Measurements from ENCODE around the gene STK4.

STK4 gene

GRCh38 chr20:45041464-45042337 is 75.4 kb downstream of the STK4 start:
- Histone ChIP-seq H3K79me1 (ENCODE audit: low read depth, low read length) (no peaks in the 10 kb centered on the region), H3K36me3 (replicated peaks in 1 of 2; ENCODE audit: control insufficient read depth in 2 of 2, insufficient read depth in 2 of 2, low read length in 2 of 2) (no peaks in the 10 kb centered on the region), H2BK5ac (ENCODE audit: low read length) (no peak overlapping the region), H3K18ac (ENCODE audit: low read length) (no peak overlapping the region), H3K4me1 (ENCODE audit: control insufficient read depth in 2 of 2, insufficient read depth in 1 of 2, low read depth in 1 of 2, low read length in 2 of 2) (no peaks in the 10 kb centered on the region), H4K91ac (ENCODE audit: low read depth, low read length, poor library complexity) (no peak overlapping the region), H3K4me3 (ENCODE audit: low read length in 2 of 2) (no peak overlapping the region), H3K27me3 (ENCODE audit: control insufficient read depth in 3 of 3, insufficient read depth in 3 of 3, low read depth in 1 of 3, low read length in 3 of 3) (no peaks in the 10 kb centered on the region), H2AFZ (ENCODE audit: low read length) (no peak overlapping the region), H2BK15ac (ENCODE audit: low read length) (no peak overlapping the region), H3K4ac (ENCODE audit: low read length) (no peak overlapping the region), H2BK12ac (ENCODE audit: low read length) (no peak overlapping the region), H3K27ac (replicated peaks; ENCODE audit: low read length) (no peak overlapping the region), H3K4me2 (ENCODE audit: insufficient read depth, low read length, poor library complexity, severe bottlenecking) (no peak overlapping the region), H2AK5ac (ENCODE audit: low read depth, low read length) (no peak overlapping the region), H4K8ac (ENCODE audit: low read depth, low read length) (no peak overlapping the region), H3K14ac (ENCODE audit: low read length) (no peak overlapping the region), H3K23ac (ENCODE audit: low read depth, low read length, poor library complexity) (no peak overlapping the region), H2BK120ac (ENCODE audit: low read depth, low read length) (no peak overlapping the region), H3K9me3 (replicated peaks in 1 of 2; ENCODE audit: control insufficient read depth in 2 of 2, insufficient read depth in 1 of 2, low read depth in 1 of 2, low read length in 2 of 2) (peaks cover 0 to 4% of the 10 kb centered on the region in 2 donors), H3K9ac (ENCODE audit: low read depth, low read length, poor library complexity) (no peak overlapping the region)
- no CpG with 5 or more reads among the region's 5 CpGs for WGBS, 2 donors (ENCODE audit: extremely low coverage in 2 of 2, insufficient read length in 2 of 2, insufficient replicate concordance in 1 of 2)
- no peak for DNase-seq (ENCODE audit: low spot score)

GRCh38 chr20:45042978-45043377 is 76.7 kb downstream of the STK4 start:
- Histone ChIP-seq H3K18ac (ENCODE audit: low read length) (no peak overlapping the region), H2BK15ac (ENCODE audit: low read length) (no peak overlapping the region), H3K27ac (replicated peaks; ENCODE audit: low read length) (no peak overlapping the region), H3K79me1 (ENCODE audit: low read depth, low read length) (no peaks in the 10 kb centered on the region), H3K9me3 (replicated peaks in 1 of 2; ENCODE audit: control insufficient read depth in 2 of 2, insufficient read depth in 1 of 2, low read depth in 1 of 2, low read length in 2 of 2) (peaks cover 0 to 4% of the 10 kb centered on the region in 2 donors), H4K8ac (ENCODE audit: low read depth, low read length) (no peak overlapping the region), H3K36me3 (replicated peaks in 1 of 2; ENCODE audit: control insufficient read depth in 2 of 2, insufficient read depth in 2 of 2, low read length in 2 of 2) (no peaks in the 10 kb centered on the region), H3K9ac (ENCODE audit: low read depth, low read length, poor library complexity) (no peak overlapping the region), H3K27me3 (ENCODE audit: control insufficient read depth in 3 of 3, insufficient read depth in 3 of 3, low read depth in 1 of 3, low read length in 3 of 3) (no peaks in the 10 kb centered on the region), H2BK120ac (ENCODE audit: low read depth, low read length) (no peak overlapping the region), H2BK5ac (ENCODE audit: low read length) (no peak overlapping the region), H3K4ac (ENCODE audit: low read length) (no peak overlapping the region), H2AFZ (ENCODE audit: low read length) (no peak overlapping the region), H3K4me1 (ENCODE audit: control insufficient read depth in 2 of 2, insufficient read depth in 1 of 2, low read depth in 1 of 2, low read length in 2 of 2) (no peaks in the 10 kb centered on the region), H3K23ac (ENCODE audit: low read depth, low read length, poor library complexity) (no peak overlapping the region), H4K91ac (ENCODE audit: low read depth, low read length, poor library complexity) (no peak overlapping the region), H3K14ac (ENCODE audit: low read length) (no peak overlapping the region), H3K4me3 (ENCODE audit: low read length in 2 of 2) (no peak overlapping the region), H3K4me2 (ENCODE audit: insufficient read depth, low read length, poor library complexity, severe bottlenecking) (no peak overlapping the region), H2BK12ac (ENCODE audit: low read length) (no peak overlapping the region), H2AK5ac (ENCODE audit: low read depth, low read length) (no peak overlapping the region)
- no CpG with 5 or more reads among the region's 1 CpG for WGBS, 2 donors (ENCODE audit: extremely low coverage in 2 of 2, insufficient read length in 2 of 2, insufficient replicate concordance in 1 of 2)
- DNase-seq (ENCODE audit: low spot score), result no peak

GRCh38 chr20:45044084-45044573 is 77.8 kb downstream of the STK4 start:
- Histone ChIP-seq H2BK15ac (ENCODE audit: low read length) (no peak overlapping the region), H3K79me1 (ENCODE audit: low read depth, low read length) (no peaks in the 10 kb centered on the region), H3K23ac (ENCODE audit: low read depth, low read length, poor library complexity) (no peak overlapping the region), H3K4me2 (ENCODE audit: insufficient read depth, low read length, poor library complexity, severe bottlenecking) (no peak overlapping the region), H3K4me1 (ENCODE audit: control insufficient read depth in 2 of 2, insufficient read depth in 1 of 2, low read depth in 1 of 2, low read length in 2 of 2) (no peaks in the 10 kb centered on the region), H2BK12ac (ENCODE audit: low read length) (no peak overlapping the region), H3K4me3 (ENCODE audit: low read length in 2 of 2) (no peak overlapping the region), H3K9me3 (replicated peaks in 1 of 2; ENCODE audit: control insufficient read depth in 2 of 2, insufficient read depth in 1 of 2, low read depth in 1 of 2, low read length in 2 of 2) (peaks cover 0 to 4% of the 10 kb centered on the region in 2 donors), H3K4ac (ENCODE audit: low read length) (no peak overlapping the region), H2AFZ (ENCODE audit: low read length) (no peak overlapping the region), H3K27ac (replicated peaks; ENCODE audit: low read length) (no peak overlapping the region), H2BK120ac (ENCODE audit: low read depth, low read length) (no peak overlapping the region), H3K27me3 (ENCODE audit: control insufficient read depth in 3 of 3, insufficient read depth in 3 of 3, low read depth in 1 of 3, low read length in 3 of 3) (no peaks in the 10 kb centered on the region), H3K14ac (ENCODE audit: low read length) (no peak overlapping the region), H4K8ac (ENCODE audit: low read depth, low read length) (no peak overlapping the region), H3K36me3 (replicated peaks in 1 of 2; ENCODE audit: control insufficient read depth in 2 of 2, insufficient read depth in 2 of 2, low read length in 2 of 2) (no peaks in the 10 kb centered on the region), H3K18ac (ENCODE audit: low read length) (no peak overlapping the region), H4K91ac (ENCODE audit: low read depth, low read length, poor library complexity) (no peak overlapping the region), H2AK5ac (ENCODE audit: low read depth, low read length) (no peak overlapping the region), H3K9ac (ENCODE audit: low read depth, low read length, poor library complexity) (no peak overlapping the region), H2BK5ac (ENCODE audit: low read length) (no peak overlapping the region)
- WGBS, 2 donors (ENCODE audit: extremely low coverage in 2 of 2, insufficient read length in 2 of 2, insufficient replicate concordance in 1 of 2), result no CpG with 5 or more reads among the region's 5 CpGs
- DNase-seq (ENCODE audit: low spot score), result peak; percentile 44

- no CpG with 5 or more reads among the region's 3 CpGs for WGBS, 2 donors (ENCODE audit: extremely low coverage in 2 of 2, insufficient read length in 2 of 2, insufficient replicate concordance in 1 of 2)
These were observed 78.3 kb downstream of the STK4 start for GRCh38 chr20:45044601-45045000.

More at GRCh38 chr20:45044601-45045000, 78.3 kb downstream of the STK4 start:
- Histone ChIP-seq H3K23ac (ENCODE audit: low read depth, low read length, poor library complexity) (no peak overlapping the region), H2AFZ (ENCODE audit: low read length) (no peak overlapping the region), H4K91ac (ENCODE audit: low read depth, low read length, poor library complexity) (no peak overlapping the region), H3K4me3 (ENCODE audit: low read length in 2 of 2) (no peak overlapping the region), H2BK15ac (ENCODE audit: low read length) (no peak overlapping the region), H3K9me3 (replicated peaks in 1 of 2; ENCODE audit: control insufficient read depth in 2 of 2, insufficient read depth in 1 of 2, low read depth in 1 of 2, low read length in 2 of 2) (peaks cover 0 to 4% of the 10 kb centered on the region in 2 donors), H3K14ac (ENCODE audit: low read length) (no peak overlapping the region), H3K27me3 (ENCODE audit: control insufficient read depth in 3 of 3, insufficient read depth in 3 of 3, low read depth in 1 of 3, low read length in 3 of 3) (no peaks in the 10 kb centered on the region), H3K18ac (ENCODE audit: low read length) (no peak overlapping the region), H3K79me1 (ENCODE audit: low read depth, low read length) (no peaks in the 10 kb centered on the region), H2AK5ac (ENCODE audit: low read depth, low read length) (no peak overlapping the region), H4K8ac (ENCODE audit: low read depth, low read length) (no peak overlapping the region), H3K36me3 (replicated peaks in 1 of 2; ENCODE audit: control insufficient read depth in 2 of 2, insufficient read depth in 2 of 2, low read length in 2 of 2) (no peaks in the 10 kb centered on the region), H2BK12ac (ENCODE audit: low read length) (no peak overlapping the region), H3K4me1 (ENCODE audit: control insufficient read depth in 2 of 2, insufficient read depth in 1 of 2, low read depth in 1 of 2, low read length in 2 of 2) (peaks cover 0 to under 1% of the 10 kb centered on the region in 2 donors), H3K4me2 (ENCODE audit: insufficient read depth, low read length, poor library complexity, severe bottlenecking) (no peak overlapping the region), H2BK5ac (ENCODE audit: low read length) (no peak overlapping the region), H3K27ac (replicated peaks; ENCODE audit: low read length) (no peak overlapping the region), H2BK120ac (ENCODE audit: low read depth, low read length) (no peak overlapping the region), H3K9ac (ENCODE audit: low read depth, low read length, poor library complexity) (no peak overlapping the region), H3K4ac (ENCODE audit: low read length) (no peak overlapping the region)
- DNase-seq (ENCODE audit: low spot score), result no peak

Data from neuronal stem cell (in vitro differentiated cells).